ENCODE data around the gene PCARE.
"Not testable (repeated sequence)": the region's sequence is repeated elsewhere in the genome, so short reads cannot be mapped to it uniquely, and the experiment has no call there.

PCARE gene

DNA sequence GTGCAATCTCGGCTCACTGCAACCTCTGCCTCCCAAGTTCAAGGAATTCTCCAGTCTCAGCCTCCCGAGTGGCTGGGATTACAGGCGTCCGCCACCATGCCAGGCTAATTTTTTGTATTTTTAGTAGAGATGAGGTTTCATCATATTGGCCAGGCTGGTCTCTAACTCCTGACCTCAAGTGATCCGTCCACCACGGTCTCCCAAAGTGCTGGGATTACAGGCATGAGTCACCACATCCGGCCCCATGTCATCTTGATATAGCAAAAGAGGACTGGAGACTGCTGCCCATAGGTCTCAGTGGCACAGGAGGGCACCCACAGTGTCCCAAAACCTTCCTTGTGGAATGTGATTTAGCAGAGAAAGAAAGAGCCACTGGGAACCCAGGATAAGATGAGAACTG lies 16.0 kb upstream of the PCARE start:
- not testable (repeated sequence) for DNase-seq

DNA sequence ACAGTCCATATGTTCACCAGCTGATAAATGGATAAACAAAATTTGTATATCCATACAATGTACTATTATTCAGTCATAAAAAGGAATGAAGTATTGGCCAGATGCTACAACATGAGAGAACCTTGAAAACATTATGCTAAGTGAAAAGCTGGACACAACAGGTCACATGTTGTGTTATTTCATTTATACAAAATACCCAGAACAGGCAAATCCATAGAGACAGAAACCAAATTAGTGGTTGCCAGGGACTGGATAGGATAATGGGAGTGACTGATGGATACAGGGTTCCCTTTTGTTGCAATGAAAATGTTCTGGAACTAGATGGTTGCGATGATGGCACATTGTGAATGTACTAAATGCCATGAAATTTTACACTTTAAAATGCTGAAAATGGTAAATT lies 10.2 kb upstream of the PCARE start:
- DNase-seq = no peak

DNA sequence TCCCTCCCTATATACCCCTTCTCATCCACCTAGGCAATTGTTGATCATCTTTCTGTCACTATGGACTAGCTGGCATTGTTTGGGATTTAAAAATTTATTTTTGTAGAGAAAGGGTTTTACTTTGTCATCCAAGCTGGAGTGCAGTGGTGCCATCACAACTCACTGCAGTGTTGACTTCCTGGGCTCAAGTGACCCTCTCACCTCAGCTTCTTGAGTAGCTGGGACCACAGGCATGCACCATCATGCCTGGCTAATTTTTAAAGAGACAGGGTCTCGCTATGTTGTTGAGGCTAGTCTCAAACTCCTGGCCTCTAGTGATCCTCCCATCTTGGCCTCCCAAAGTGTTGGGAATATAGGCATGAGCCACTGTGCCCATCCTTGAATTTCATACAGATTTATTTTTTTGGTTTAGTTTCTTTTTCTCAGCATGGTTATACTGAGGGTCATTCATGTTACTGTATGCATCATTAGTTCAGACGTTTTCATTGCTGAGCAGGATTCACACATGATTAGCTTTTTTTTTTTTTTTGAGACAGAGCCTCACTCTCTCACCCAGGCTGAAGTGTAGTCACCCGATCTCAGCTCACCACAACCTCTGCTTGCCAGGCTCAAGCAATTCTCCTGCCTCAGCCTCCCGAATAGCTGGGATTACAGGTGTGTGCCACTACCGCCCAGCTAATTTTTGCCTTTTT lies 8.6 kb upstream of the PCARE start:
- DNase-seq = no peak

DNA sequence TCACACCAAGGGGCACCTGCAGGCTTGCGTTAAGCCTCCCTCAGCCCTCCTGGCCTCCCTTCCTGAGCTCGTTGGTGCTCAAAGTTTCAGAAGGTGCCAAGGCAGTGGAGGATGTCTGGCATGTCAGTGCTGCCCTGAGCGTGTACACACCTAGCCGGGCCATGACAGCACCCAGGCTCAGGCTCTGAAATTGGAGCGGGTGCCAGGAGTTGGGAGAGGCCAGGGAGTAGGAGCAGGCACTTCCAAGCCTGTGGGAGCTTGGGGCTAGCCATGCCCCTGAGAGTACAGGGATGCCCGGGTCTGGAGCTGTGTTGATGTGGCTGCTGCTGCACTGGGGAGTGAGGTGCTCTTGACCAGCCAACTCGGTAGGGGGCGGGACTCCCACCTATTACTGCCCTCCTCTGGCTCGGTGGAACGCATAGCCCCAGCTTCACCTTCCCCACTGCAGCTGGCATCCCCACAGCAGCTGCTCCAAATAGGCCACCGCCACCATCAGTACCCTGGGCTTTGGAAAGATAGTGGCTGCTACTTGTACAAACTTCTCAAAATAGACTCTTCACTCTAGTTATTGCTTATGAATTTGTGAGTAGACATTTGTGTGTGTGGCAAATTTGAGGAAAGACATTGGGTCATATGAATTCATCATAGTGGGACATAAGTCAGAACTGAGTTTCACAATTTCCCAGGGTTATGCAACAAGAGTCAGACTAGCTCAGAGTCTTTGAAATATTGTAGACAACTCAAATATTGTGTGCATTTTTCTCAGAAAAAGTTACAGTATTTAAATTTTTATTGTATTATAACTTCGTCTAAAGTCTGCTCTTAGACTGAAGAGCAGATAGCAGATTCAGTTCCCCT lies 6.8 kb upstream of the PCARE start:
- DNase-seq = no peak

DNA sequence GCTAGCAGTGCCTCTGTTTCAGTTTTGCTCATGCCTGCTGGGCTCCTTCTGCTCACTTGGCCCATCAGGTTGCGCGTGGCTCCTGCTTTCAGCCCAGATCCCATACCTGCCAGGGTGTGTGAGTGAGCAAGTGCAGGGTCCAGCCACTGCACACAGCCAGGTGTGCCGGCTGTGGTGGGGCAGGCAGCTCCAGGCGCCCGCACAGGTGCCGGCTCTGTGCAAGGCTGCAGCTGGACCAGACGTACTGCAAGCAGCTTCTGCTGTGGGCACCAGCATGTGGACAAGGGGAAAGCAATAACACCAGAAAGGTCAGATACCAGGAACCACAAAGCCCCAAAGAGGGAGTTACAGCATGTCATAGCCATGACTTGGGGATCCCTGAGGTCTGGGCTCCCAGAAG lies 5.6 kb upstream of the PCARE start:
- no peak for DNase-seq

DNA sequence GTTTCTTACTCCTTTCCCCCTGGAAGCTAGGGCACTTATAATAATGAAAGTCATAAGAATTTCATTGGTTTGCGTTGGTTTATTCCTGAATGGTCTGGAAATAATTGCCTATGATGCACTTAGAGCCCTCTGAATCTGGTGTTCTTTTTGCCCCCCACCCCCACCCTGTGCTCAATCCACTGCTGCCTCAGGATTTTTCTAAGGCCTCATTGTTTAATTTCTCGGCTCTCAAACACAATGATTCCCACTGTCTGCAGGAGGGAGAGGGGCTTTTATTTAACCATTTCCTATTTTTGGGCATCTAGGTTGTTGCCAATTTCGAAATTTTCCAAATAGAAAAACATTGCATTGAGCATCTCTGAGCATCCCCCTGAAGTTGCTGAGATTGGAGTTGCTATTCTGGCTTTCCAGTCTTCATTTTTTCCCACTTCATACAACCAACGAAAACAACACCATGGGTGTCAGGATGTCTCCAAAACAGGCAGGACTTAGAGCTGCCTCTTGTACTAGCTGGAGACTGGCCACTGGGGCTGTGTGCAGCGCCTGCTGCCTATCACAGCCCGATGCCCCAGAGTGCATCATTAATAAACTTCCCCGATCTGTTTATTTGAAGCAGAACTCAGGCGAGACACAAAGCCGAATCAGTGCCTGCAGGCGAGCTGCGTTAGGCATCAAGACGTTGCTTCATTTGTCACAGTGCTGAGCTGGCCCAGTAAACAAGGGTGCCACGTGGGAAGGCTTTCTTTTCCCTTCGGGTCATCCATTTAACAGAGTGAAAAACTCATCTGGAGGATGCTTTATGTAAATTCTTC lies 1.8 kb upstream of the PCARE start:
- DNase-seq = no peak

DNA sequence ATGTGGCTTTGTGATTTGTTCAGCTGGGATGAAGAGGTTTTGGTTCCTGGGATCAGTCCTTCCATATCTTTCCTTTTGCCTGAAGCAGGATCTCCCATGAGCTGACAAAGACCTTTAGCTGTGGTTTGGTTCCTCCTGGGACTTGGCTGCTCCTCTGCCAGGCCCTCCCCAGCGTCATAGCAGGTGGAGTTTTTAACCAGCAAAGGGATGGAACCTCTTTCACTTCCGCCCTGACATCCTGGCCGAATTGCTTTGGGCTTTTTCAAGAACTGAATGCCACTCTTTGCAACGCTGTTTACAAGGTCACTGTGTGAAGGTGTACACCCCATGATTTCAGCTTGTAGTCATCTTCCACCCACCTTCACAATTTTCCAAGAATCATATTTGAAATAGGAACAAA lies 390 bp downstream of the PCARE start:
- DNase-seq = no peak

DNA sequence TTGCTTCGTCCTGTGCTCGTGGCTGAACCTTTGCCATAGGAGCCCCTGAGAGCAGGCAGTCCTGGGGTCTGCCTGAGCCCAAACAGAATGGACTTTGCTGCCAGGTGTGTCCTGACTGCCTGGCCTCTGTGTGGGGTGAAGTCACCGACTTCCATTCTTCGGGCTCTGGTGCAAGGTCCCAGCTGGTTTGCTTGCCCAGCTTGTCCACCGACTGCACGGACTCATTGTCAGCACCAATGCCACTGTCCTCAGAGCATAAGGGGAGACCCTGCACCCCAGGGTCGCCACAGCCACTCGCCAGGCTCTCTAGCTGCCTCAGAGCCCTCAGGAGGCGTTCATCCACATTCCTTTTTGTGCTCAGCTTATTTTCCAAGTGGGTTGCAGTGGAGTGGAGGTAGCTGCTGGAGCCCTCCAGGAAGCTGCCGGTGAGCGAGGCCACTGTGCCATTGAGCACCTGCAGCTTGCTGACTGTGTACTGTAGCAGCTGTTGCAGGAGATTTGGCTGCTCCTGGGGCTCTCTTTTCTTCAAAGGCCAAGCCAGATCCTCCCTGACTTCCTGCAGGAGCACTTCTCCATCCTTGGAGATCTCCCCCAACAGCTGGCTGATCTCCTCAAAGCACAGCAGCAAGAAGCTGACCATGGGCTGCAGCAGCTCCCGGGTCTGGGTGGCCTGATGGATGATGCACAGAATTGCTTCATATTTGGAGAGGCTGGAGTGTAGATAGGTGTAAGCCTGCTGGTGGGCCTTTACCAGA lies 1.2 kb downstream of the PCARE start:
- DNase-seq = no peak

DNA sequence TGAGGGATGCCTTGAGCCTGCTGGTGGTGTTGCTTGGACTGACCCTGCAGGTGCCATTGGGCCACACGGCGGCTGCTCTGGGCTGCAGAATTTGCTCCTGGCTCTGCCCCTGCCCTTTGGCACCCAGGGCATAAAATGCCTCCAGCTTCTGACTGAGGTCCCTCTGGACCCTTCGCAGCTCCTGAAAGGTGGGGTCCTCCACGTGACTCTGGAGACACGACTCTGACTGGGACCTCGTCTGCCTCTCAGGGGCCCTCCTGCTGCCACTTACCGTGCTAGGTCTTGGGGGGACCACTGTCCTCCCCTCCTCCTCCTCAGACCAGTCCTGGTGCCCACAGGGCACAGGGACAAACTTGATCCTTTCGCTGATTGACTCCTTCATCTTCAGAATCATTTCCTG lies 2.1 kb downstream of the PCARE start:
- no peak for DNase-seq

DNA sequence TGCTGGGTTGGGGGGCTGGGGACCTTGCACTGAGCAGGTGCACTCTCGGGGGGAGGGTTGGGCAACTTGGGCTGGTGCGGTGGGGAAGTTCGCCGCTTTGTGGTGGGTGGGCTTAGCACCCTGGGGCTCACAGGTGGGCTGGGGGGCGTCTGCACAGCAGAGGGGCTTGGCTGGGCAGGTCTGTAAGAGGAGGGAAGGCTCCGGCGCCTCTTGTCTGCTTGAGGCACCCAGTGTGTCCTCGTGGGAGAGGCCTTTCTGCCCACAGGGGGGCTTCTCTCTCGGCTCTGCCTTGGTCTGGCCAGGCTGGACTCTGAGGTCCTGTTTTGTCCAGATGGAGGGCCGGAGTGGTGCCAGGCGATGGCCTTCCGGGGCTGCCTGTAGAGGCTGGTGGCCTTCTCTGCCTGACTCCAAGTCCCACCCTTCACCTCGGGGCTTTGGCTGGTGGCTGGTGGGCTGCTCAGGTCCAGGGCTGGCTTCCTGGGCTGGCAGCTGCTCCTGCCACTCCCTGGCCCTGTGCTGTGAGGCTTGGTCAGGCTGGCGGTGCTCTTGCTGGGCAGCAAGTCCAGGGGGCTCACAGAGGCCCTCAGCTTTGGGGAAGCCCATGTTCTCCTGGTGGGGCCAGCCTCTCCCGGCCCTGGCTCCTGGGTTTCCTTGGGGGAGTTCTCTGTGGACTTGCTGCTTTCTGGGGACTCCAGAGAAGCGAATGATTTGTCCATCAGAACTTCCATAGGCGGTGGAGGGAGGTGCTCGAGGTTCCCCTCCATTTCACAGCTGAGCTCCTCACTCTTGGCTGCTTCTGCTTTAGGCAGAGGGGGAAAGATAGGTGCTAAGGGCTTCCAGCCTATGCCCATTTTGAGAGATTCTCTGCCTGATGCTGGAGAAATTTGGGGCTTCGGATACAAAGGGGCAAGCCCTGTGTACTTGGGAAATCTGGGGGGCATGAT lies 3.0 kb downstream of the PCARE start:
- DNase-seq = no peak

DNA sequence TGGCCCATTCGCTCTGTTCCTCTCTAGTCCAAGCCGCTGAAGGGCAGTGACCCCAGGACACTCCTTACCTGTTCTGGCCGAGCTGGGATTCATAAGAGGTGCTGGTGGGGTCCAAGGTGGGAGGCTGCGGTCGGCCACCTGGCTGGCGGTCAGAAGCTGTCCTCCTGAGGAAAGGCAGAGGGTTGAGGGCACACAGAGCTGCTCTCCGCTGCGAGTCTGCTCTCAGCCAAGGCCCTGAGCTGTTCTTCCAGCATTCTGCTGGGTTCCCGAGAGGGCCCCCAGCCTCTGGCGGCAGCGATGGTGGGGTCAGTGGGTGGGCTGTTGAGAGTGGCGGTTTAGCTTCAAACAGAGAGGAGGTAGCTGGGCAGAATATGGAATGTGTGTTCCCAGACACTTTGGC lies 3.8 kb downstream of the PCARE start:
- DNase-seq = no peak

DNA sequence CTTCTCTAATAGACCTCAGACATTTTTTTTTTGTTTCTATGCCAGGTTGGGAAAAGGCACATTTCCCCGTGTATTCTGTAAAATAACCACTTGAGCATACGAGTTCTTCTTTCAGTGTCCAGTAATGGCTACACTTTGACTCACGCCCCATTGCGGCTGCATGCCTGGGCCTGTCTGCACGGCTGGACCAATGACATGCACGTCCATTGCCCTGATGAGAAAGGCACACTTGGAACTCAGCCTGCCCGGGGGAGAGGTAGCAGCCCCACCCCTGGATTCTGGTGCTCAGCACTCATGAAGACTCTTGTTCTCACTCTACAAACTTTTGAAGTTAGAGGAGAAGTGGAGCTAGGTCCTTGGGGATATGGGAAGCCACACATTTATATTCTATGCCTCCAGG lies 5.8 kb downstream of the PCARE start:
- DNase-seq = no peak

DNA sequence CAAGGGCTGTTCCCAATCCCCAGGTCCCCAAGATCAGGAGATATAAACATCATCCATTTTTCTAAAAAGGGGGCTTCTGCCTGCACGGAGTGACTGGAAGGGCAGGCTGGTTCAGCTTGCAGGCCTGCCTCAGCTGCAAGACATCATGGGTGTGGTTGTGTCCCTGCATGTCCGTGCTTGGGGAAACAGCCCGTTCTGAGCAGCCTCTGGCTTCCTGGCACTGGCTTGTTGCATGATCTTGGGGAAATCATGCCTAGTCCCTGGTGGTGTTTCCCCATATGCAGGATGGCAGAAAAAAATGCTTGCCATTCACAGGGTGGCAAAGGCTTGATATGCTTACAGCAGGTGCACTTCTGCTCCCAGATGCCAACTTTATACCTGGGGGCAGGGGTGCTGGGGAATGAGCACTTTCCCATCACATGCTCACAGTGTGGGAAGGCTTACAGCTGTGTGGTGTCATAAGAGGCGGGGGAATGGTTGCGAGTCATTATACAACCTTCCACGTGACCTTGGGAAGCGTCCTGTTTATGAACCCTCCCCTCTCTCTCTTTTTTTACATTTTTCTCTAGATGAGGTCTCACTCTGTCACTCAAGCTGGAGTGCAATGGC lies 7.2 kb downstream of the PCARE start:
- no peak for DNase-seq

DNA sequence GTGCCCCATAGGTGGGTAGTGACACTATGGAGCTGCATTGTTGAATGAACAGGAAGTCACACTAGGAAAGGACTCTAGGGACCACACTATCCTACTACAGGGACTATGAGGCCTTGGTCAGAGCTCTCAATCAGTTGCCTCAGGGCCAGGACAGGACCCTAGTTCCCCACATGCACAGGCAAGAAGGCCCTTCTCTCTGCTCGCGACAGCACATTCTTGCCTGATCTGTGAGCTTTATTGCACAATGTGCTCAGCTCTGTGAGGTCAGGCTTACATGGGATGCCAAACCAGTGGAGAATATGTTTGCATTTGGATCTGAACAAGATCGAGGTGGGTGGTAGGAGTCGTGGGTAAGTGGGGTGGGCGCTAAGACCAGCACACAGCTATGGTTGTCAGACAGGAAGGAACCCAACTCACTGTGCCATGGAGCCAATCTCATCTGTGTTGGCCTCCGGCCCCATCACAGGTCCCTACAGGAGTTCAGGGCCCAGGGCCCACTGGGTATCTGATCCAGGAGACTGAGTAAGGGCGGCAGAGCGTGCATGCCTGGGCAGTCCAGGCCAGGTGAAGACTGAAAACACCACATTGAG lies 8.0 kb downstream of the PCARE start:
- DNase-seq = no peak

DNA sequence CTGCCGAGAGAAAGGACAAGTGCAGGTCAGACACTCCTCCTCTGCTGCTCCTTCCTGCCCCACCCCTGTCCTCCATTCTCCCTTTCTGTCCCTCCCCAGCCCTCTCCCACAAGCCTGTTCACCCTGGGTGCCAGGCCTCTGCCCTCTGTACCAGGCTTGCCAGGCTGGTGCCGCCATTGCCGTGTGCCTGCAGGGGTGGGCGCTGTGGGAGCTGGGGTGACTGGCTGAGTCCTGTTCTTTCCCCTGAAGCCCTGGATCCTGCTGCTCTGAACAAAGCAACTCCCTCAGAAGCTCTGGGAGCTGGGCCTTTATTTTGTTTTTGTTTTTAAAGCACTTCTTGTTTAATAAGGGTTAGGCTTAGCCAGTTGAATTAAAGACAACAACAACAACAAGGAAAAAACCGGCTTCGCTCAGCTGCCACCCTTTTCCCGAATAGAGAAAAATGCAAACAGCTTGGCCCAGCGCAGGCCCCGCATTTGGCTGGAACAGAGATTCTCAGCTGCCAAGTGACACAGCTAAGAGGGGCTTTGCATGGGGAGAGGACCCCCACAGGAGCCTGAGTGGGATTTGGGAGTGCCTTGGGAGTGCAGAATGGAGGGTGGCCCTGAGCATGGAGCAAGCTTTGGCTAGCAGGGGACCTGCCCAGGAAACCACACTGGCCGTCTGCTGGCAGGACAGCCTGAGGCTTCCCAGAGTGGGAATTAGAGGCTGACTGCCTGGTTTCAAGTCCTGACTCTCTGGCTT lies 9.1 kb downstream of the PCARE start:
- DNase-seq = no peak

DNA sequence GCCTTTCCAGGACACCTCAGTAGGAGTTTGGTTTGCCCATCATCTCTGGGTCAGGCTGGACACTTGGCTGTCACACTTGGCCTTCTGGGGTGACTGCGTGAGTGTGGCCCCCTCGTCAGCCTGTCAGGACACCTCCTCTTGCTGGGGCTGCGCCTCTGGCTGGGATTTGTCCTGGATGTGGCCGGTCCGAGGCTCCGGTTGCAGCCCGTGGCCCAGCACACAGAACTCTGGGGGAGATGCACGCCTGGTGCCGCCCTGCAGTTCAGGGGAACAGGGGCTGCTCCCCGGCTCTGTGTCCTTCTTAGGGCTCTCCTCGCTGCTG lies 9.6 kb downstream of the PCARE start:
- DNase-seq = no peak

DNA sequence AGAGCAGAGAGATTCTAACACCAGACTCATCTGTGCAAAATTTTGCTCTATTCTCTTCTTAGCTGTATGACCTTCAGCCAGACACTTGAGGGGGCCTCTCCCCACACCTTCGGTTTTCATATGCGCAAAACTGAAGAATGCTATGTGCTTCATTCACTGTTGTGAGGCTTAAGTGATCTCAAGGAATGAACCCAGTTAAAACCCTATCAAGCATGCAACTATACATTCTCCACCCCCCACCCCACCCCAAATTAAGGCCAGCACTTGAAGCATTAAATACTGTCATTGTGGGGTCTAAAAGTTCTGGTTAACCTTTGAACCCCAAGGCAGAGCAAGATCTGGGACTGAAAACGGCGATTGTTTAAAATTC lies 10.0 kb downstream of the PCARE start:
- no peak for DNase-seq

DNA sequence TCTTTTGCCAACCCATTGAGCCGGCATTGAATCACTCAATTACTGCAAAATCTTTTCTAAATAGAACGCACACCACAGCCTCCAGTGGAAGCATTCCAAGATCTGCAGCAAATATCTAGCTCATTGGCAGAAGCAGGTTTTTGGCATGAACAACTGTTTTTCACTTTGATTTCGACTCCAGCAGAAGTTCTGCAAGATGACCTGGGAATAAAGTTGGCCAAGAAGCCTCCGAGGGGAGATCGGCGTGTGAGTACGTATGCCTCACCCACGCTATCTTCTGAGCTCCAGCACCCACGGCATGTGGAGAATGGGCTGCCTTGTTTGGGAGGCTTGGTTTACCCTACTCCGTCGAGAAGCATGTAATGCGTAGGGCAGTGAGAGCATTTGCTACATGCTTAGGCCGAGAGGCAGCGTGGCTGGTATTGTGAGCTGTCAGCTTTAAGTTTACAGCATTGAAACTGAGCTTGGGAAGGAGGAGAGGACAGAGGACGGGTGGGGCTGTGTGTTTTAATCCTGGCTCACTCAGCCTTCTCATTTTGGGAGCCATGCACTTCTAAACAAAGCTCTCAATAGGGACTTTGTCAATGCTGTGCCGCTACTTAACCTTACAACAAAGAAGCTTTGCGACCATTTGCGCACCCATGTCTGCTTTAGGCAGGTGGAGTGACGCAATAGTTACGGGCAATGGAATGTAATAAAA lies 10.5 kb downstream of the PCARE start:
- no peak for DNase-seq

DNA sequence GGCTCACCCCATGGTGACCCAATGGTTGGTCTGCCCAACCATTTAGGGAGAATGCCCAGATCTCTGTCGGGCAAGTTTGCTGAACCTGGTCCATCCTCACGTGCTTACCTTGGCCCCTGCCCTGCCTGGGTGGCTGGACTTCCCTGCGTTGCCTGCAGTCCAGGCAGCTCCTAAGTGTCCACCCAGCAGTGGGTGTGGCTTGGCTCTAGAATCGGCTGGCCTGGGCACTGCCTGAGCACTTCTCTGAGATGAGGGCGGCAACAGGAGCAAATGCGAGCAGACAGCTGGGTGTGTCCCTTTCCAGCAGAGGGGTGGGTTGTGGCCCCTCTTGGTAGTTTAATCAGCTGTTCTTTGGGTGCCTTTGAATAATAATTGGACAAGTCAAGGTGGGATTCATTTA lies 11.3 kb downstream of the PCARE start:
- no peak for DNase-seq

DNA sequence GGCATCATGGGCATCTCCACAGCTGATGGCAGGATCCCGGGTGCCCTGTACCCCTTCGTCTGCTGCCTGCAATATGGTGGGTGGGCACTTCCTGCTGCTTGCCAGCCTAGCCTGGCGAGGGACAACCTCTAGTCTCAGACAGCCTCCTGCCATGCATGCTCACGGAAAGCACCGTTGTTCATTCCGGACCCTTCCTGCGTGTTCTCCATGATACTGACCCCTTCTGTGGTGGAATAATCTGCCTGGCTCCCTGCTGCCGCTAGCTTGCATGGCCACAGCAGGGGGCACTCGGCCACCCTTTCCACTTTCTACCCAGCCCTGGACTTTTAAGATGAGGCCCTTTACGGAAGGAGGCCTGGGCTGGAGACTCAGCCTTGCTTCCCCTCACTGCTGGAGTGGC lies 12.0 kb downstream of the PCARE start:
- no peak for DNase-seq

Measured in CD4-positive, alpha-beta T cell treated with Interleukin-17A for 1 hour (primary cell).